Hypothalamus (tissue), 51 donors: Measurements from ENCODE around the gene GALNT15.
A peak's percentile ranks its signal among the peaks of the same experiment; 100 is the strongest.

Experiments used
- DNase-seq, 51 donors: peaks; one replicate each; lab custom pipeline; 2025; lab: John Stamatoyannopoulos, UW

Gene GALNT15

DNA sequence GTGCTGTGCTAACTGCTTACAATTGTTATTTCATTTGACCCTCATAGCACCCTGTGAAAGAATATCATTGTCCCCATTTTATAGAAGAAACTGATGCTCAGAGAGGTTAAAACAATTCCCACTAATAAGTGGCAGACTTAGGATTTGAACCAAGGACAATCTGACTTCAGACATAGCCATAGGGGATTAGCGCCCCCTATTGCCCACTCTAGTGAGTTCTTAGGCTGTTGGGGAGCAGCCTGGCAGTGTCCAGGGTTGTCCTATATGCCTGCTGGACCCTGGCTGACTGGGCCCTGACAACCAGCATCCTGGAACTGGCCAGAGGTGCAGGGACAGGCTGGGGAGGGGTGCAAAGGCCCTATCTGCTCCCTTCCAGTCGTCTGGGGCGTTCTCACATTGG is 74.9 kb downstream of the GALNT15 start:
- DNase-seq, result no peak

DNA sequence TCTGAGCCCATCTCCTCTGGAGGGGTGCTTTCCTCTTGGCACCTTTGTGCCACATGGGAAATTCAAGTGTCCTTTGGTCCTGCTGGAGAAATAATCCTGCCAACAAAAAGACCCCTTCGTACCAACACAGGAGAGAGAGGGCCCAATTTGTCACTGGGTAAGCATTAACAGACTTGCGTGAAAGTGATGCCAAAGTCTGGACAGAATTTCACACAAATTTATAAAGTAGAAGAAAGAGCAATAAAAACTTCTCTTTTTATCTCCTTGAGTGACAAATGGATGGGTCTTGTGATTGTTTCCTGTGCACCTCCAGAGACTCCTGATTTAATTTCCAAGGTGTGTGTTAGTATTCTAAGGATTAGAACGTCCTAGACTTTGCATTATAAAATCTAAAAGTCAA is 75.4 kb downstream of the GALNT15 start:
- no peak for DNase-seq

GRCh38 chr3:16251316-16252085 is 77.0 kb downstream of the GALNT15 start:
- no peak for DNase-seq

- no peak for DNase-seq
Observed at GRCh38 chr3:16252243-16252978, 77.9 kb downstream of the GALNT15 start.

DNA sequence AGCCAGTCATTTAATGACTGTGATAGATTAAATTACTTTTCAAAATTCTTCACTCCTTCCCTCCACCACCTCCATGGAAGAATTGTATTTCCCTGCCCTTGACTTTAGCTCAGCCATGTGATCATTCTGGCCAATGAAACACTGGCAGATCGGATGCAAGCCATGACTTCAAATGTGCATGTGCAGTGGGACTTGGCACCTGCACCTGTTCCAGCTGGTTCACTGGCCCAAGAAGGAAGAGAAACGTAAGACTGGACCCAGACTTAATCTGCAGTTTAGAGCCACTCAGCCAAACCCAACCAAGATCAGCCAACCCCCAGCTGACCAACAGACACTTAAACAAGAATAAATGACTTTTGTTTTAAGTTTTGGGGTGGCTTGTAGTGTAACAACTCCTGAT is 78.5 kb downstream of the GALNT15 start:
- DNase-seq, result no peak

GRCh38 chr3:16253601-16254000 is 79.1 kb downstream of the GALNT15 start:
- peak in 8 of 51 donors; percentile 6 to 40 (median 12) for DNase-seq

GRCh38 chr3:16254916-16255315 is 80.4 kb downstream of the GALNT15 start:
- DNase-seq, result no peak

DNA sequence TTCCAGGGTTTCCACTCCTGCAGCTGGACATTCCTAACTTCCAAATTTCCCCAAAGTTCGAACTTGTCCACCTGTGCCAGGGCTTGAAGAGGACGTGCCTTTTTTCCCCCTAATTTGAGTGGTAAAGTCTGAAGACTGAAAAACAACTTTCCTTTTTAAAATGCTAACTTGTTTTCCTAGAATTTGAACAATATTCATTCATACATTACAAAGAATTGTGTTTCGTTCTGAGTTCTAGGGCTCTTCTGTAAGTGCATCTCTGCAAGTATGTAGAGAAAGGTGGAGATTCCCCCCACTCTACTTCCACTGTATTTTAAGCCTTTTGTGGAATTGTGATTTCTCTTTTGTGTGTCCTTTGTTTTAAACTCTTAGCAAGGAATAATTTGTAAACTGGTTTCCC is 80.8 kb downstream of the GALNT15 start:
- DNase-seq, result no peak

DNA sequence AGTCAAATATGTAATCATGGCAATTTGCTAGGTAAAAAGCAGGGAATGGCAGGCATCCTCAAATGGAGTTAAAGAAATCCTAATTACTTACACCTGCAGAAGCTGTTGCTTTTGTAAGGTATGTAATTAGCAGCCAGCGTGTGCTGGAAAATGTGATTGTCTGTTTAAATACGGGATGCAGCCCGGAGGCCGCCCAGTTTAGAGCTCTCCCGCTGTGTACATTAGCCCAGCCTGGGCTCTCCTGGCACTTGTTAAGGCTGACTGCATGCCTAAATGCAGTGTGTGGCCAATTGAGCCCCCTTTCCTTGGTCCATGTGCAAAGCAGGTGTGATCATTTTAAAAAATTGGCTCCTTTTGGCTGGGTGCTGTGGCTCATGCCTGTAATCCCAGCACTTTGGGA is 81.2 kb downstream of the GALNT15 start:
- no peak for DNase-seq

DNA sequence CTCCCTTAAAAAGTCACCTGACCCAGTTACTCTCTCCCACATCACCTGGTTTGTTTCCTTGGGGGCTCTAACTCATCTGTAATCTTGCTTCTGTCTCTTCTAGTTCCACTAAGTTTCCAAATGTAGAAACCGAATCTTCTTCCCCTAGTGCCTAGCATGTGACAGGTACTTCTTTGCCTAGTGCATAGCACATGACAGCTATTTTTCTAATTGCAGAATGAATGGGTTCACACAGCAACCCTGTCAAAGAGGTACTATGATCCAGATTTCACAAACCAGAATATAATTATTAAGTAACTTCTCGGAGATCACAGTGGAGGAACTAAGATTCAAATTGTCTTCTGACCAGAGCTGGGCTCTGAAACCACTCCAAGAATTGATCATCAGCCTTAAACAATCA is 82.8 kb downstream of the GALNT15 start:
- DNase-seq, result no peak

- no peak for DNase-seq
Observed at GRCh38 chr3:16258177-16258576, 83.7 kb downstream of the GALNT15 start.

- DNase-seq, result no peak
Observed at GRCh38 chr3:16258866-16259265, 84.4 kb downstream of the GALNT15 start.

DNA sequence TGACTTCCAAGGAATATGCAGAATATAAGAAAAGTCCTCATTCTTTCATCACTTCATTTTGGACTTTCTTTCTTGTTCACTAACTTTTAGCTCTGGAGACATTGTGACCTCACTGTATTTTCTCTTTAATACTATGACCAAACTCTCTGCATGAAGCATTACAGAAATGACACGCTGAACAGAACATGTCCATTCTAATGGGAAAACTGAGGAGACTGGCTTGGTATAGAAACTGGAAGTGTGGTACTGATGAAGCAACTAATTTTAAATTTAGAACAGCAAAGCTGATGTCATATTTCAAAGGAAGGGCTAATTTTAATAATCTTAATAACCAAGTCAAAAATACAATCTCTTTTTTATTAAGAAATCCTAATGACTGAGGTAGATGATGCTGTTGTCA is 85.6 kb downstream of the GALNT15 start:
- no peak for DNase-seq

GRCh38 chr3:16262174-16262573 is 87.7 kb downstream of the GALNT15 start:
- no peak for DNase-seq

DNA sequence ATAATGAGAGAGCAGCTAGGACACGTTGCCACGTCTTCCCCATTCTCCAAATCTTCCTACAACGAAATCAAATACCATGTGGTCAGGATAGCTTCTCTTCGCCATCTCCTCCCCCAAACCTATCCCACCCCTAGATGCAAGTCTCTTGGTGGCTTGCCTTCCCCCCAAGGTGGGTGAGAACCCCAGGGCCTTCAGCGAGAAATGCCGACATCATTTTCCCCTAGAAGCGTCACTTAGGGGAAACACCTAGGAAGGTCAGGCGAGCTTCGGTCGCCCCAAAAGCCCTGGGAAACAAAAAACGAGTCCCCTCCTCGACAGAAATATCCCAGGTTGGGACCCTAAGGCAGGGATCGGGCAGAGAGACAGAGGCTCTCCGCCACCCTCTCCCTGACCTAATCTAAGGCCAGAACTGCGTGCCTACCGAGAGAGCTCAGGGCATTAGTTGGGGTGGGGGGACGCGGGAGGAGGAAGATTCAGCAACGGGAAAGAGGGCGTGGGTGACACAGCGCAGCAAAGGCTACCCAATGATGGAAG is 89.8 kb downstream of the GALNT15 start:
- DNase-seq, result peak in 1 of 51 donors; percentile 65

GRCh38 chr3:16264708-16265454 is 90.4 kb downstream of the GALNT15 start, which contains the start of the genes DPH3 and OXNAD1:
Gene DPH3 (minus strand): TSS chr3:16264943. CDS start chr3:16264876, 67 bp downstream.
Gene OXNAD1 (plus strand): TSS chr3:16265212. CDS start chr3:16270953, 5,741 bp downstream.
- peak; percentile 85 to 99 (median 98) for DNase-seq

GRCh38 chr3:16265455-16265786 is 90.9 kb downstream of the GALNT15 start:
- DNase-seq, result no peak

DNA sequence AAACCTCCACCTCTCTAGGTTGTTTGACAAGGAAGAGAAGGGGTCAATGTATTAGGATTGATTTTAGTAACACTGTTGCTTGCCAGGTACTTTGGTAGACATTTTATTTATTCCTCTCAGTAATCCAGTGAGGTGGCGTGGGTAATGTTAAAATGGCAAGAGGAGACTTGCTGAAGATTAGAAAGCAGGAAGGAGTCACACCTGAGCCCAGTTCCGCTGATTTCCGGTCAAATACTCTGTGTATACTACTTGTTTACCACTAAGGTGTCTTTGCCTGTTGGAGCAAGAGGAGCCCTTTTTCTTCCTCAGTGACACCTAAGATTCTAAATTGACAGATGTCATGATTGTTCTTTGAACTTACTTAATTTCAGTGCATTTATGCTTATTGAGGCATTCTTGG is 92.2 kb downstream of the GALNT15 start:
- DNase-seq, result no peak

- no peak for DNase-seq
Observed at GRCh38 chr3:16270855-16271254, 96.4 kb downstream of the GALNT15 start.

GRCh38 chr3:16272588-16272987 is 98.1 kb downstream of the GALNT15 start:
- DNase-seq, result no peak

GRCh38 chr3:16273867-16274266 is 99.4 kb downstream of the GALNT15 start:
- no peak for DNase-seq
